Trophoblast cell (in vitro differentiated cells and primary cell): ENCODE results near the gene MUC6.

Source experiments
- DNase-seq, 2 donors: peaks; one replicate each; pipeline ENCODE4 v3.0.0-alpha.2; 2016
- H2AFZ ChIP-seq: 2 replicates; pipeline ENCODE4 v1.6.1; 2013; ENCODE audit warnings: low read length, moderate library complexity, mild to moderate bottlenecking; ENCODE audit not compliant: insufficient read depth, poor library complexity
- H2AK5ac ChIP-seq: 2 replicates; pipeline ENCODE4 v1.6.1; 2013; ENCODE audit warnings: mild to moderate bottlenecking, low read length
- H2BK120ac ChIP-seq: 2 replicates; pipeline ENCODE4 v1.6.1; 2013; ENCODE audit warnings: low read length, mild to moderate bottlenecking, moderate library complexity; ENCODE audit not compliant: insufficient read depth, poor library complexity
- H2BK12ac ChIP-seq: 2 replicates; pipeline ENCODE4 v1.6.1; 2013; ENCODE audit warnings: mild to moderate bottlenecking, low read length, moderate library complexity
- H2BK5ac ChIP-seq: 2 replicates; pipeline ENCODE4 v1.6.1; 2013; ENCODE audit warnings: low read length, low read depth, moderate library complexity, mild to moderate bottlenecking; ENCODE audit not compliant: poor library complexity
- H3K14ac ChIP-seq: 2 replicates; pipeline ENCODE4 v1.6.1; 2013; ENCODE audit warnings: mild to moderate bottlenecking, low read length
- H3K18ac ChIP-seq: 2 replicates; pipeline ENCODE4 v1.6.1; 2013; ENCODE audit warnings: mild to moderate bottlenecking, low read length
- H3K23ac ChIP-seq: 2 replicates; pipeline ENCODE4 v1.6.1; 2013; ENCODE audit warnings: low read length
- H3K27ac ChIP-seq: 2 replicates; pipeline ENCODE4 v1.5.1; 2013; ENCODE audit warnings: low read depth, mild to moderate bottlenecking, inconsistent platforms, low read length, moderate library complexity
- H3K27me3 ChIP-seq: 2 replicates; pipeline ENCODE4 v1.6.1; 2013; ENCODE audit warnings: inconsistent platforms, mild to moderate bottlenecking, low read length, moderate library complexity; ENCODE audit not compliant: insufficient read depth
- H3K36me3 ChIP-seq, 2 experiments: 1 replicate in 1 of 2; 2 replicates in 1 of 2; pipeline ENCODE4 v1.6.1; 2013; ENCODE audit warnings: low read length in 2 of 2, mild to moderate bottlenecking in 2 of 2, moderate library complexity in 1 of 2; ENCODE audit not compliant: insufficient read depth in 2 of 2, control insufficient read depth in 1 of 2
- H3K4ac ChIP-seq: 2 replicates; pipeline ENCODE4 v1.6.1; 2013; ENCODE audit warnings: low read depth, mild to moderate bottlenecking, low read length, moderate library complexity
- H3K4me1 ChIP-seq, 2 experiments: 1 replicate in 1 of 2; 2 replicates in 1 of 2; pipeline ENCODE4 v1.6.1; 2013; ENCODE audit warnings: low read length in 2 of 2, mild to moderate bottlenecking in 2 of 2, moderate library complexity in 1 of 2; ENCODE audit not compliant: insufficient read depth in 2 of 2, control insufficient read depth in 1 of 2
- H3K4me2 ChIP-seq: 2 replicates; pipeline ENCODE4 v1.6.1; 2013; ENCODE audit warnings: inconsistent platforms, mild to moderate bottlenecking, low read length, moderate library complexity
- H3K4me3 ChIP-seq: 2 replicates; pipeline ENCODE4 v1.5.1; 2013; ENCODE audit warnings: mild to moderate bottlenecking, low read depth, low read length, inconsistent platforms
- H3K79me1 ChIP-seq: one replicate; pipeline ENCODE4 v1.6.1; 2013; ENCODE audit warnings: low read length
- H3K79me2 ChIP-seq: 2 replicates; pipeline ENCODE4 v1.6.1; 2013; ENCODE audit warnings: low read length, mild to moderate bottlenecking; ENCODE audit not compliant: control insufficient read depth, insufficient read depth, poor library complexity
- H3K9ac ChIP-seq: 2 replicates; pipeline ENCODE4 v1.6.1; 2013; ENCODE audit warnings: mild to moderate bottlenecking, low read length
- H3K9me3 ChIP-seq: 2 replicates; pipeline ENCODE4 v1.6.1; 2013; ENCODE audit warnings: low read depth, mild to moderate bottlenecking, control low read depth, inconsistent platforms, low read length; ENCODE audit not compliant: insufficient read depth
- H4K12ac ChIP-seq: 2 replicates; pipeline ENCODE4 v1.6.1; 2013; ENCODE audit warnings: low read depth, mild to moderate bottlenecking, low read length, moderate library complexity
- H4K8ac ChIP-seq: 2 replicates; pipeline ENCODE4 v1.6.1; 2013; ENCODE audit warnings: low read depth, mild to moderate bottlenecking, low read length, moderate library complexity
- H4K91ac ChIP-seq: one replicate; pipeline ENCODE4 v1.6.1; 2013; ENCODE audit warnings: low read depth, mild to moderate bottlenecking, low read length, moderate library complexity
- WGBS: extraction: QIAGEN DNeasy Blood & Tissue Kit; methylation state at CpG from one replicate; pipeline ENCODE4 v1.1.7; 2013; ENCODE audit warnings: missing lambda C conversion rate; ENCODE audit not compliant: insufficient read length, insufficient coverage; ENCODE audit errors: extremely low coverage; 5-methylcytosine and 5-hydroxymethylcytosine counted together

The MUC6 gene

GRCh38 chr11:1029051-1029450, 7.5 kb downstream of the MUC6 start:
- Histone ChIP-seq H3K79me1 (no peaks in the 10 kb centered on the region), H3K4me1 (no peaks in the 10 kb centered on the region), H3K27me3 (no peaks in the 10 kb centered on the region), H3K9ac (no peak overlapping the region), H2BK12ac (no peak overlapping the region), H2BK120ac (no peak overlapping the region), H3K36me3 (peaks cover 0 to 2% of the 10 kb centered on the region in 2 experiments), H3K4ac (no peak overlapping the region), H3K14ac (no peak overlapping the region), H3K23ac (no peak overlapping the region), H3K18ac (no peak overlapping the region), H4K8ac (no peak overlapping the region), H3K9me3 (peaks cover 10% of the 10 kb centered on the region), H3K79me2 (no peaks in the 10 kb centered on the region), H2BK5ac (no peak overlapping the region), H2AK5ac (no peak overlapping the region), H2AFZ (no peak overlapping the region), H3K4me3 (no peak overlapping the region), H3K27ac (no peak overlapping the region), H4K91ac (no peak overlapping the region), H4K12ac (no peak overlapping the region), H3K4me2 (no peak overlapping the region)
- no CpG with 5 or more reads among the region's 25 CpGs for WGBS
- no peak for DNase-seq

GRCh38 chr11:1028616-1029015, 7.9 kb downstream of the MUC6 start:
- H3K36me3 ChIP-seq, result peaks cover 0 to 2% of the 10 kb centered on the region in 2 experiments
- no CpG with 5 or more reads among the region's 14 CpGs for whole genome bisulfite sequencing
- no peak overlapping the region for H2AK5ac ChIP-seq
- no peaks in the 10 kb centered on the region for H3K27me3 ChIP-seq
- H3K79me2 ChIP-seq, result no peaks in the 10 kb centered on the region
- no peak overlapping the region for H3K27ac ChIP-seq
- no peak overlapping the region for H3K9ac ChIP-seq
- H4K91ac ChIP-seq, result no peak overlapping the region
- no peak overlapping the region for H2BK120ac ChIP-seq
- H2AFZ ChIP-seq, result no peak overlapping the region
- peaks cover 10% of the 10 kb centered on the region for H3K9me3 ChIP-seq
- H4K12ac ChIP-seq, result no peak overlapping the region
- H3K4me2 ChIP-seq, result no peak overlapping the region
- H2BK5ac ChIP-seq, result no peak overlapping the region
- no peak for DNase-seq
- H3K14ac ChIP-seq, result no peak overlapping the region
- no peak overlapping the region for H3K4ac ChIP-seq
- H2BK12ac ChIP-seq, result no peak overlapping the region
- H4K8ac ChIP-seq, result no peak overlapping the region
- no peak overlapping the region for H3K23ac ChIP-seq
- H3K18ac ChIP-seq, result no peak overlapping the region
- H3K79me1 ChIP-seq, result no peaks in the 10 kb centered on the region
- no peak overlapping the region for H3K4me3 ChIP-seq
- H3K4me1 ChIP-seq, result no peaks in the 10 kb centered on the region

GRCh38 chr11:1028291-1028540, 8.3 kb downstream of the MUC6 start:
- no peaks in the 10 kb centered on the region for H3K4me1 ChIP-seq
- no peak overlapping the region for H3K18ac ChIP-seq
- no peak overlapping the region for H2AK5ac ChIP-seq
- no peaks in the 10 kb centered on the region for H3K27me3 ChIP-seq
- H3K79me1 ChIP-seq, result no peaks in the 10 kb centered on the region
- no peak overlapping the region for H3K27ac ChIP-seq
- no peak overlapping the region for H3K4me3 ChIP-seq
- peaks cover 10% of the 10 kb centered on the region for H3K9me3 ChIP-seq
- H3K9ac ChIP-seq, result no peak overlapping the region
- peaks cover 0 to 2% of the 10 kb centered on the region in 2 experiments for H3K36me3 ChIP-seq
- H2BK12ac ChIP-seq, result no peak overlapping the region
- H3K23ac ChIP-seq, result no peak overlapping the region
- H3K4me2 ChIP-seq, result no peak overlapping the region
- H2BK120ac ChIP-seq, result no peak overlapping the region
- no peaks in the 10 kb centered on the region for H3K79me2 ChIP-seq
- no peak overlapping the region for H4K91ac ChIP-seq
- H3K4ac ChIP-seq, result no peak overlapping the region
- H2BK5ac ChIP-seq, result no peak overlapping the region
- no peak overlapping the region for H4K8ac ChIP-seq
- no peak overlapping the region for H2AFZ ChIP-seq
- no CpG with 5 or more reads among the region's 17 CpGs for WGBS
- DNase-seq, result peak in 1 of 2 donors; percentile 20
- no peak overlapping the region for H3K14ac ChIP-seq
- no peak overlapping the region for H4K12ac ChIP-seq

DNA sequence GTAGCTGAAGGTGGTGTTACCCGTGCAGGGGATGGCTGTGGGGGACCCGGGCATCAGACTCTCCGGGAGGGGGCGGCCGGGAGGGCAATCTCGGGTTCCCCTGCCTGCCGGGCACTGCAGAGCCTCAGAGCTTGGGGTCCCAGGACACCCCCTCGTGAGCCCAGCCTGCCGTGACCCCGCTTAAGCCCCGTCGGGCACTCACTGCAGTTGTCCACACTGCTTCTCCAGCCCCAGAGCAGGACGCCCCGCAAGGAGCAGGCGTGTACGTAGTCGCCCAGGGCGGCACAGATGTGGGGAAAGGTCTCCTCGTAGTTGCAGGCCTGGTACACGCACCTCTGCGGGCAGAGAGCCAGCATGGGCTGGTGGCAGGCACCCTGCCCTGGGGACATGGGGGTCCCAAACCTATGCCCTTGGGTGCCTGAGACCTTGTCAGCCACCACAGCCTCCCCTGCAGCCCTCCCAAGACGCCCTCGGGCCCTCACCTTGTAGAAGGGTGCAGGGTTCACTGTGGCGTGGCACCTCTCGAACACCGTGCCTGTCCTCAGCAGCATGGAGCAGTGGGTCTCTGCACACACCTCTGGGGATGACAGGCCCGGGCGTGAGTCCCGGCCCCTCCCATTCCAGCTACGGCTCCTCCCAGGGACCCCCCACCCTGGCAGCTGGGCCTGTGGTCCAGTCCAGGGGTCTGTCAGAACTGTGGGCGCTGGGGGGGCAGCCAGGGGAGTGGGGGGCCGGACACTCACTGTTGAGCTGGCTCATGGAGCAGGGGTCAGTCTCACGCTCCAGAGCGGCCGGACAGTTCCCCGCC, 8.8 kb downstream of the MUC6 start:
- H3K4me3 ChIP-seq, result no peak overlapping the region
- no peak overlapping the region for H3K4ac ChIP-seq
- H2AK5ac ChIP-seq, result no peak overlapping the region
- DNase-seq, result no peak
- no peak overlapping the region for H4K12ac ChIP-seq
- H3K14ac ChIP-seq, result no peak overlapping the region
- H3K23ac ChIP-seq, result no peak overlapping the region
- no peaks in the 10 kb centered on the region for H3K27me3 ChIP-seq
- H3K4me2 ChIP-seq, result no peak overlapping the region
- no peaks in the 10 kb centered on the region for H3K79me1 ChIP-seq
- H3K79me2 ChIP-seq, result no peaks in the 10 kb centered on the region
- H4K8ac ChIP-seq, result no peak overlapping the region
- no peak overlapping the region for H3K27ac ChIP-seq
- peaks cover 0 to 2% of the 10 kb centered on the region in 2 experiments for H3K36me3 ChIP-seq
- H2BK120ac ChIP-seq, result no peak overlapping the region
- H2AFZ ChIP-seq, result no peak overlapping the region
- no peak overlapping the region for H2BK12ac ChIP-seq
- no CpG with 5 or more reads among the region's 36 CpGs for WGBS
- H2BK5ac ChIP-seq, result no peak overlapping the region
- H3K9ac ChIP-seq, result no peak overlapping the region
- H3K9me3 ChIP-seq, result peaks cover 10% of the 10 kb centered on the region
- H4K91ac ChIP-seq, result no peak overlapping the region
- no peaks in the 10 kb centered on the region for H3K4me1 ChIP-seq
- no peak overlapping the region for H3K18ac ChIP-seq
